ENCODE data around the gene SLC15A2.

- no peak for TF ChIP-seq POLR2A (IDR thresholded peaks at IDR 0.05; ENCODE audit: low read length)
- no peak for TF ChIP-seq GATA1 (IDR thresholded peaks at IDR 0.05; ENCODE audit: low read depth, low read length)
Observed at GRCh38 chr3:121895121-121895520, 920 bp downstream of the SLC15A2 start.
